Inflammatory macrophage treated with lipopolysaccharide for 1 hour (primary cell): Measurements from ENCODE around the gene AQP12B.

Experiments used
- DNase-seq, 2 donors: peaks; one replicate each; pipeline ENCODE4 v3.0.0-alpha.2; 2020 to 2022

AQP12B gene

DNA sequence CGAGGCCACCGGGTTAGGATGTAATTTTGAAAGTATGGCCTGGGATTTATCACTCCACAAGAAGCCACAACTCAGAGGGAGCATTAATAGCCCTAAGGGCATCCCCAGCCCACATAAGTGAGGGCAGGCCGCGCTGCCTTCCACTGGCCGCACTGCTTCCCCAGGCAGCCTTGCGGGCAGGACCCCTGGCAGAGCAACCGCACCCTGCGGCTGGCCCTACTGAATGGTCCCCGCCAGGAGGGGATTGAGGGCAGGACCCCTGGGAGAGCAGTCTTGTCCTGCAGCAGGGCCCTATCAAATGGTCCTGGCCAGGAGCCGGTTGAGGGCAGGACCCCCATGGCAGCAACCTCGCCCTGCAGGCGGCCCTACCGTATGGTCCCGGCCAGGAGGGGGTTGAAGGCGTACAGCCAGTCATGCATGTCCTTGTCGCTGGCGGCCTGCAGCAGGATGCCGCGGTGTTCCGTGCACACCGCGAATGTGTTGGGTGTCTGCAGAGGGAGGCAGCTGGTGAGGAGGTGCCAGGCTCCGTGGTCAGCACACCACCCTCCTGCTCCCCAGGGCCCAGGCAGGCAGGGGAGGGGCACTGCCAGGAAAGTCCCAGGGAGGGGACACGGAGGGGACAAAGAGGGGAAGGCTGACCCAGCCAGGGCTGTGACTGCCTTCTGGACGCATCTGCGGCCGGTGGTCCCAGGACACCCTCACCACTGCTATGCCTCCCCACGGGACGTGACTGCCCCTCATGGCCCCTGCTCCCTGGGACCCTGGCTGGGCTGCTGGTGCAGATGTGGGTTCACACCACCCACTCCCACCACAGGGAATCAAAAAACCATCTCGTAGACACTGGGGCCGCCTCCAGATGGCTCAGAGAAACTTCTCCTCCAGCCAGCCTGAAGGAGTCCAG lies 35.2 kb upstream of the AQP12B start:
- DNase-seq = no peak

DNA sequence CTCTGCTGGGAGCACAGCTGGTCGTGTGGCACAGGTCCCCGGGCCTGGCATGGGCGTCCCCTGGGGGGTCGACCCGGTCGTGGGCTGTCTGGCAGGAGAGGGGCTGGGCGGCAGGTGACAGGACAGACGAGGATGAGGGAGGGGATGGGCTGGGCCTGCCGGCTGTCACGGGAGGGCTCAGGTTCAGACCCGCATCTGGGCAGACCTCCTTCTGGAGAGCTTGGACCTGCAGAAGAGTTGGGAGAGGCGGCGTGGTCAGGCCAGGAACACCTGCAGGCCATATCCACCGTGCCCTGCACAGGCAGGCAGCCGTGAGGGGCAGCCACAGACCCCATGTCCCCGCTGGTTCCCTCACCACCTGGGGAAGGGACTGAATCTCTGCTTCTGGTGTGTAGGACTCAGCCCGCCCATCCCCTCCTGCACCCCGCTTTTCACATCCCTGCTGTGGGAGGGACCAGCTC lies 34.5 kb upstream of the AQP12B start:
- no peak for DNase-seq

DNA sequence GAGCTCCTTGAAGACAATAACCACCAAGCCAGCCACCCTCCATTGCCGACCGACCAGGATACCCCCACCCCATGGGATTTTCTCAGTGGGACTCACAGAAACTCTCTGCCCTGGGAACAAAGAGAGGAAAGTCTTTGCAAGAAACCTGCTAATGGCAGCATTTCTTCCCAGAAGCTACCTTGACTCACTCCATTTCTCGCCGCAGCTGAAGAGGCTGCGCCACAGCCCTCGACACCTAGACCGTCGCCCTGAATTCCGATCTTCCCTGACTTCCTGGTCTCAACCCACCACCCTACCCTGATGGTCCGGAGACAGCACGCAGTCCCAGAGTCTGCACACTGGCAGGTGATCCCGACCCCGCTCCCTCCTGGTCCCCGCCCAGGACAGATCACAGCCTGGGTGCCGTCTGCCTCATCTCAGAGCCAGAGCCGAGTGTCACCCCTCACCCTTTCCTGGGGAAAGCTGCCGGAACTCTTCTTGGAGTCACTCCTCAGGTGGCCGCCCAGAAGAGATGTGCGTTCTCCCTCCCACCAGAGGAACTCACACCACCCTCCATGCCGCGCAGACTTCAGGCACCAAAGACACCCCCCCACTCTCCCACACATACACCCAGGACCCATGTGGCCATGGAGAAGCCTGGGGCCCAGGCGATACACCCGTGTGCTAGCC lies 33.6 kb upstream of the AQP12B start:
- no peak for DNase-seq

DNA sequence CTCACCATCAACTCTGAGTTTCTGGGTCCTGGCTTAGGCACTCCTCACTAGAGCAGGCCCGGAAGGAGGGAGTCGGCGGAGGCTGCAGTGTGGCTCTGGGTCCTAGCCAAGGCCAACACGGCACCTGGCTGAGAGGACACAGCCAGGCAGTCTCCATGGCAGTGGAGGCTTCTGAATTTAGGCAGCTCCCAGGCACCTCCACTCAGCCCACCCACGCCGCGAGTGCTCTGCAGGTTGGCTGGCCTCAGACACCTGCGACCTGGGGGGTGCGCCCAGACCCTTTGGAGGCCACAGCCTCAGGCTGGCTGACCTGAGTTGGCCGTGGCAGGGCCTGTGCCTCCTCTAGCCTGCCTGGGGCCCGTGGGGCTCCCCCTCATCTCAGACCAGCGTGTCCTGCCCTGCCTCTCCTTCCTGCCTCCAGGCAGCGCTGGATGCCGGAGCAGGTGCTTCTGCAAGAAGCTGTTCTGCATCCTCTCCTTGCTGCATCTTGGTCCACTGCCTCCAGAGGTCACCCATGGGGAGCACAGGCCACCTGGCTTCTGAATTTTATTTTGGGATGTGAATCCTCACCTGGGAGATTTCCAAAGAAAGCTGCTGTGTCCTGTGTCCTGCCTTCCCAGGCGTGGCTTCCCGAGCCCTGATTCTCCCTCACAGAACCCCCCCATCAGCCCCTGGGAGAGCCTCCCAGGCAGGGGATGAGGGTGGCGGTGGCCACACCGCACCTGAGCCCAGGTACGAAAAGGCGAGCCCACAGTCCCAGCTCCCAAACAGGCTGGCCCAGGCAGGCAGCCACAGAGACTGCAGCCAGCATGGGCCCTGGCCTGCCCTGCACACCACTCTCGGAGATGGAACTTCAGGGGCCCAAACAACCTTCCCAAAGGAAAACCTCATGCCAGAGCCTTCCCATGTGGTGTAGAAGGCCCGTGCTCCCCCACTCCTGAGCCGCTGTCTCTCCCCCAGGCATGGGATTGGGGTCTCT lies 32.4 kb upstream of the AQP12B start:
- no peak for DNase-seq

DNA sequence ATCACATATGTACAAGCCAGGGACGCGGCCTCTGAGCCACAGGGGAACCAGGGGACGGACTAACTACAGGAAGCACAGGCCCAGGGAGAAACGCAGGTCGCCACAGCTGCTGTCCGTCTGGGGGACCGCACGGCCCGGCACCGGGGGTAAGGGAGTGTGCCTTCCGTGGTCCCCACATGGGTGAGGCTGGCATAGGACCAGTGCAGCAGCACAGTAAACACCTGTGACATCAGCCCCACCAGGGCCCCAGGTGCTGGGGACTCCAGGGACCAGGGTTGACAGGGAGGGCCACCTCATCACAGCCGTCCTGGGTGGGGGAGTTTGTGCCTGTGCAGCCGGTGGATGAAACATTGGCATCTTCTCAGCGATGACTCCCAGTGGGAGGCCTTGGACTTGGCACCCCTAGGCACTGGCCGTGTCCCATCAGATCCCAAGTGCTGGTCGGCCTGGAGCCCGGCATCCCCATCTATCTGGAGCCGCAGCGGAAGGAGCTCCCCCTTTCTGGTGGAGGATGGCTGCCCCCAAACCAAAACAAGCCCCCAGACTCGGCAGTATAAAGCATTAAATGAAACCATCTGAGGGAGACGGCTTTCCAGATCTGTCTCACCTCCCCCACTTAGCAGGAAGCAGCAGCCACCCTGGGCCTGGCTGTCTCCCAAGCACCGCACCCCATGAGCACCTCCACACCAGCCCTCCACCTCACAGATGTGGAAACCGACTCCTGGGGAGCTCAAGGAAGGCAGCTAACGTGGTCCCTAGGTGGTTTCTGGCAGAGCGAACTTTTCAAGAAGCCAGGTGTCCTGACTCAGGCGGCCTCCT lies 31.5 kb upstream of the AQP12B start:
- DNase-seq = no peak

DNA sequence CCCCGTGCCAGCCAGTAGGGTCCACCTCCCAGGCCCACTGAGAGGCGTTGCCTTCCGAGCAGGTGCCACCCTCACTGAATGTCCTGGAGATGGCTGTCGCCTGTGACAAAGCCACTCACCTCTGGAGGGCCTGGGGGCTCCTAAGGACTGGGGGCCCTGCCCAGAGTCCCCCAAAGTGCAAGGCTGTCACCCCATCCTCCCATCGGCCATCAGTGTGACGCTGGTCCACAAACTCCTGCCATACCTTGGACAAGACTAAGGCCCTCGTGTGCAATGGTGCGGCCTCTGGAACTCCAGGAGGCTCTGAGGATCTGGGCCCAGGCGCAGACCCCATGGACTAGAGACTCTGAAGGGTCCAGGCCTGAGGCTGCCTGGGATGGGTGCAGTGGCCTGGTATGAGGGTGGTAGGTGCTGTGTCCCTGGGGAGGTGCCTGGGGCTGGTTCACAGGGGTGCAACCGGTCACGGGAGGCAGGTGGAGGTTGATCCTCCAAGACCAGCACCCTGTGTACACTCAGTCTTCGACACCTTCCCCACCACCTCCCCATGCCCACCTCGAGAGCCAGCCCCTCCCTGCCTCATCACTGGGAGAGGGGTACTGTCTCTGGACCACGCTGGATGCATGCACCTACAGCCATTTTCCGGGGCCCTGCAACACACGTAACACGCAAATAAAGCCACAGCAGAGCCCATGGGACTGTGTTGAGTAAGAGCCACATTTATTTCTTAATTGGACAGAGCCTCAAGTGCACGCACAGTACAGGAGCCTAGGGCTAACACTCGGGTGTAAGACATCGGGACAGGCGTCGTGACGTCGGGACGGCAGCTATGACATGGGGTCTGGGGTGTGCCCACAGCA lies 30.6 kb upstream of the AQP12B start:
- no peak for DNase-seq

DNA sequence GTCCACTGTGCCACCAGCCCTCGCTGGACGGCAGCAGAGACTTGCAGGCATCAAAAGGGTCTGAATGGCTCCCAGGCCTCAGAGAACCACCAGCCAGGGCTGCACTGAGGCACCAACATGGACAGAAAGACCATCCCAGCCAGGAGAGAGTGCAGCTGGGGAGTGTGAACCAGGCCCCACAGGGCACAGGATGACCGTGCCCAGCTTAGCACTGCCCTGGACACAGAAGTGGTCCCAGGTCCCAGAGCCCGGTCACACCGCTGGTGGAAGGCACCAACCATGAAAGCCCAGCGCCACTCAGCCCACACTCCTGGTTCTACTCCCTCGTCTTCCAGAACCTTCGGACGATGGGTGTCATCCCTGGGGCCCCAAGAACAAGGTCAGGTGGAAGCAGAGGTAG lies 29.4 kb upstream of the AQP12B start:
- DNase-seq = no peak

DNA sequence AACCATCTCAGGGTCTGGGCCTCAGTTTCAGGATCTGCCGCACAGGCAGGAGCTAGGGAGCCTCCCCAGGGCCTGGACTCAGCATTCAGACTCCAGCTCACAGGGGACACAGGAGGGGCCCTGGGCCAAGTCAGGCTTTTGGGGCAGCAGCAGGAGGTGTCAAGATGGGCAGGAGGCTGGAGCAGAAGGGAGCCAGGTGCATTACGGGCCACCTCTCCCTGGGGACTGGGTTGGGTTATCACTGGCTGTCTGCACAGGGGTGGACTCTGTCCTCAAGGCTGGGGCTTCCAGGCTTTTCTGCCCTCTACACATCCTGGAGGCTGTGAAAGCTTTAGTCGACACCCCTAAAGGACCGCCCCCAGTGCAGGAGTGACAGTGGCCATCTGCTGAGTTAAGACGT lies 29.0 kb upstream of the AQP12B start:
- no peak for DNase-seq

DNA sequence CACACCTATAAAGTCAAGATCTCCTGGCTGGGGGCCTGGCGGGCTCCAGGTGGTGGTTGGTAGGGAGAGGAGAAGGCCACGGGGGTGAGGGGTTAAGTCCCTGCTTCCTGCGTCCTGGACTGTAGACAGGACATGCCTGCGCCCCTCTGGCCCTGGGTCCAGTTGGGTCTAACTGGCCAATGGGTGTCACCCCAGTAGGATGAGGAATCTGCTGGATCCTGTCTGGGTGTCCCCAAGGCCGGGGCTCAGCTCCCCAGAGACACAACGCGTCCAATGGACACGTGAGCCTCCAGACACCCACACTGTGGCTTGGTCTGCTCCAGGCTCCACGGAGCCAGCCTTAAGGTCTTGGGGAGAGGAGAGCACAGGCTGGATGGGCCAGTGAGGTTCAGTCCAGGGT lies 28.6 kb upstream of the AQP12B start:
- DNase-seq = no peak

DNA sequence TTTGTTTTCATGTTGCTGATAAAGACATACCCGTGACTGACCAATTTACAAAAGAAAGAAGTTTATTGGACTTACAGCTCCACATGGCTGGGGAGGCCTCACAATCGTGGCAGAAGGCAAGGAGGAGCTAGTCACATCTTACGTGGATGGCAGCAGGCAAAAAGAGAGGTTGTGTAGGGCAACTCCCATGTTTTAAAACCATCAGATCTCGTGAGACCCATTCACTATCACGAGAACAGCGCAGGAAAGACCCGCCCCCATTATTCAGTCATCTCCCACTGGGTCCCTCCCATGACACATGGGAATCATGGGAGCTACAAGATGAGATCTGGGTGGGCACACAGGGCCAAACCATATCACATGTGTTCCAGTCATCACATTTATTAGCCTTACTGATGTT lies 25.8 kb upstream of the AQP12B start:
- no peak for DNase-seq

DNA sequence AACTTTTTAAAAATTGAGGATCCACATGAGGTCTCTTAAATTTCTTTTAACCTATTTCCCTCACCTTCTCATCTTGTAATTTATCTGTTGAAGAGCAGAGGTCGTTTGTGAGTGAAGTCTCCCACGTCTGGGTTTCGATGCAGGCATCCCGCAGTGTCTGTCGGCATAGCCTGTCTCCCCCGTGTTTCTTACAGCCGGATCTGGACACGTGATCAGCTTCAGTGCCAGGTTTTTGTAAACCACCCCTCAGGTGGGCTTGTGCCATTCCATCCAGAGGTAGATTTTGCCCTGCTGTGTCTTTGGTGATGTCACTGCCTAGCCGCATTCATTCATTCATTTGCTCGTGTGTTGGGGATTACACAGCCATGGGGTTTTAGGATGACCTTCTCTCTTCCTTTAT lies 25.1 kb upstream of the AQP12B start:
- DNase-seq = no peak

DNA sequence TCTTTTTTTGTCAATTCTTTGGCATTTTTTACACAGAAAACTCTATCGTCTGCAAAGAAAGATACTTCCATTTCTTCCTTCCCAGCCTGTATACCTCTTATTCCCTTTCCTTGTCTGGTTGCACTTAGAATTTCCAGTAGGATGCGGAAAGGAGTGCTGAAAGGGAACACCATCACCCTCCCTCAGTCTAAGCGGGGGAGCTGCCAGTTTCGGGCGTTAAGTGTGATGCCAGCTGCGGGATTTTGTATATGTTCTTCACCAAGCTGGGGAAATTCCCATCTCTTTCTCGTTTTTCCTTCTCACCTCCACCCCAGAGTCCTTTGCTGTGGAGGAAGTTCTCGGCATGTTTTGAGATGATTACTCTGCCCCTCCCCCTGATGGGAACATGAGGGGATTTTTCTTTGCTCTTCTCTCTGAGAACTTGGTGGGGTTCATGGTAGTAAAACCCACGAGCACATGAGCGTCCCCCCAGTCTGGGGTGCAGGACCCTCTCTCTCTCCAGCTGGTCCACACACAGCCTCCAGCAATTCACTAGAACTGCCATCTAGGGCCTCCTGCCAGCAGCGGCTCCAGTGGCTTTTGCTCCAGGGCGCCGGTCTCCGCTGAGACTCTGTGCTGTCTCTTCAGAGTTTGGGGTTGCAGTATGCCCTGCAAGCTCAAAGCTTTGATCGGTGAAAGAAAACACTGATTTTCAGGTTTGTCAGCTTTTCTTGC lies 24.5 kb upstream of the AQP12B start:
- DNase-seq = no peak

DNA sequence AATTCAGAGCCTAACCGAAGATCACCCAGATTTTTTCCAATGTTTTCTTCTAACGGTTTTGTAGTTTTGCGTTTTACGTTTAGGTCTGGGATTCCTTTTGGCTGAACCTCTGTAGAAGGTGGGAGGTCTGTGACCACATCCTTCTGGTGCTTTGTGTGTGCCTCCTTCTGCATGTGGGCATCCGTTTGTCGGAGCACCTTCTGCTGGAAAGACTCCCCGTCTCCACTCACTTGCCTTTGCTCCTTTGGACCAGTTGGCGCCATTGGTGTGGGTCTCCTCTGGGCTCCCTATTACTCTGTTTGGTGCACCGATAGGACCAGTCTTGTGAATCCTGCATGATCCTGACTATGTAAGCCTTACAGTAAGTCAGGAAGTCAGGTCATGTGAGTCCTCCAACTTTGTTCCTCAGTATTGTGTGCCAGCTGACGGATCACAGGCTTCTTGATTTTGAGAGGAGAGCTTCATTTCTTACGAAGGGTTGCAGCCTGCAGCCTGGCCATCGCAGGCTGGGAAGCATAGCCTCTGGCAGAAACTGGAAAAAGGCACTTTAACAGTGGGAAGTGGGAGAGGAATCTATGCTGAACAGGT lies 22.6 kb upstream of the AQP12B start:
- peak; percentile 40 to 51 for DNase-seq

DNA sequence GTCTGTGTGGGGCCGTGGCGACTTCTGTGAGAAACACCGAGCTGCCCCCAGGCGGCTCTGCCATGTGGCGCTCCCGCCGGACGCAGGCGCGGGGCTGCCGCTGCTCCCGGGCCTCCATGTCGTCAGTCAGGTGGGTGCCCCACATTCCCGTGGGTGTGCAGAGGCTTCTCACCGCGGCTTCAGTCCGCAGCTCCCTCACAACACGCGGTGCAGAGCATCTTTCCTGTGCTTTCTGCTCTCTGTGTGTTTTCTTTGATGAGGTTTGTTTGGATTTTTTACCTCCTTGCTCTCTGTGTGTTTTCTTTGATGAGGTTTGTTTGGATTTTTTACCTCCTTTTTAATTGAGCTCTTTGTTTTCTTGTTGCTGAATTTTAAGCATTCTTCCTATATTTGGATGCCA lies 22.0 kb upstream of the AQP12B start:
- no peak for DNase-seq

DNA sequence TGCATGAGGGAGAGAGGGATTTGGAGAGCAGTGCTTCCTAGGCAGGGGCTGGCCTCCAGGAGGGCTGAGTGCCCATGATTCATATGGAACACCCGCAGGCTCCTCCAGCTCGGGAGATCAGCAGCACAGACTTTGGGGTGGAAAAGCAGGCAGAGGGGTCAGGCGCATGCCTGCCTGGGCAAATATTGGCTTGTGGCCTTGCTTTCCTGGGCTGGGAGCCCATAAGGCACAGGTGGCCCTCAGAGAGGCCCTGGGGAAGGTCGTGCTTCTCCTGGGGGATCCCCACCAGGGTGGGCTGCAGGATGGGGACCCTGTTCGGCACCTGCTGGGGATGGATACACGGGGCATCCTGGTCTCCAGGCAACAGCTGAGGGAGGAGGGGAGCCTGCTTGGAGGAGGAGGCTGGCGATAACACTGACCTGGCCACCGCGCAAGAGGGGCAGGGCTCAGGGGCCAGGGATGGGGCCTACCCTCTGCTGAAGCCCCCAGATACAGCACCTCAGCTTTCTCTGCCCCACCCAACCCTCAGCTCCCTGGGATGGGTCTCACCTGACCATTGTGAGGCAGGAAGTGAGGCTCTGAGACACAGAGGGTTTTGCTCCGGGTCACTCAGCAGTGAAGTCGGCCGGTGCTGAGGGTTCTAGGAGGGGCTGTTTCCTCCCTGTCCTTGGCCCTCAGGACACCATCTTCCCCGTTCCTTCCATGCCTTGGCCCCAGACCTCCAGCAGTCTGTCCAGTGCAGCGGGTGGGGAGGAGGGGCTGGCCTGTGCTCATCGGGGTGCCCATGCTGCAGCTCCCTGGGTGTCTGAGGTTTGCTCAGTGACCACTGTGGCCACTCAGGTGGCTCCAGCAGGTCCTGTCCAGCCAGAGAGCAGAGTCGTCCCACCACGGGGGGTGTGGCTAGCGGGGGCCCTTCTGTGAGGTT lies 21.0 kb upstream of the AQP12B start:
- DNase-seq = no peak

DNA sequence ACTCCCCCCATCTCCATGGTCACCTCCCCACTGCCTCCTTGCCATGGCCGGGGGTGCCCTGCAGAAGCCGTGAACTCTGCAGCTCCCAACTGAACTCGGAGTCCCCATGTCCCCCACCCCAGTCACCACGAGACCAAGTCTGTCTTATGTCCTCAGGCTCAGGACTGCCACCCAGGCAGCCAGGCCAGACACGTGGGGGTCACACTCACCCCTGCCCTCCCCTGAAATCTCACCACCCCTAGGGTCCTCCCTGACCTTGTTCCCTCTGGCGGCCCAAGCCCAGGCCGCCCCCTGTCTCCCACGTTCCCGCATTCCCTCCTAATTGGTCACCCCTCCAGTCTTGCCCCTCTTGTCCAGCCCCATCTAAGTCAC lies 19.9 kb upstream of the AQP12B start:
- DNase-seq = no peak

DNA sequence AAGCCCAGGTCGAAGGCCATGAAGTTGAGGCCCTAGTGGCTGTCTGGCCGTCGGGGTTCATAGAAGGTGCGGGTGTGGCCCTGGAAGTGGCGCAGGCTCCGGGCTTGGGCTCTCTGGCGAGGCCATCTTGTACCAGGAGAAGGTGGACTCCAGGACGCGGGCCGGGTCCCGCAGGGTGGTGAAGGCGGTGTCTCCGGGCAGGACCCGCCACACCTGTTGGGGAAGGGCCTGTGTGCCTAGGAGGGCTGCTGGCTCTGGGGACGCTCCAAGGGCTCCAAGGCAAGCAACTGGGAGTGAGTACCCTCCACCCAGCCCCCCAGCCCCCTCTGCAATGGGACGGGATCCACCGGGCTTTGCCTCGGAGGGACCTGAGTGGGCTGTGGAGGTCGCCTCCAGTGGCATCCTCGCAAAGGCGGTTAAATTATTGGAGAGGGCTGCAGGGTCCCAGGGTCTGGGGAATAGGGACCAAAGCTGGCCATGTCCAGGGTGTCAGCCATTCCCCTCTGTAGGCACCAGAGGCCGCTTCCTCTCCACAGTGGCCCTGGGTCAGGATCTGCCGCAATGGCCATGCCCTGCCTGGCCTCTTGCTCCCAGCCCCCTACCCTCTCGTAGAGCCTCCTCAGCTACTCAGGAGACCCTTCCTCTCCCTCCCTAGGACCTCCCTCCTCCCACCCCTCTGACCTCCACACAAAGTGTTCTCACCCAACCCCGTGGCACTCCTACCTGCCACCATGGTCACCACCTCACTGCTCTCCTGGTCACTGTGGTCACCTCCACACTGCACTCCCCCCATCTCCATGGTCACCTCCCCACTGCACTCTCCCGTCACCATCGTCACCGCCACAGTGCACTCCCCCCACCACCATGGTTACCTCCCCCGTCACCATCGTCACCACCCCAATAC lies 19.3 kb upstream of the AQP12B start:
- no peak for DNase-seq
